ENCODE results near the gene CLCF1.
A peak's percentile ranks its signal among the peaks of the same experiment; 100 is the strongest.
"Not testable (repeated sequence)": the region's sequence is repeated elsewhere in the genome, so short reads cannot be mapped to it uniquely, and the experiment has no call there.

CLCF1 gene

DNA sequence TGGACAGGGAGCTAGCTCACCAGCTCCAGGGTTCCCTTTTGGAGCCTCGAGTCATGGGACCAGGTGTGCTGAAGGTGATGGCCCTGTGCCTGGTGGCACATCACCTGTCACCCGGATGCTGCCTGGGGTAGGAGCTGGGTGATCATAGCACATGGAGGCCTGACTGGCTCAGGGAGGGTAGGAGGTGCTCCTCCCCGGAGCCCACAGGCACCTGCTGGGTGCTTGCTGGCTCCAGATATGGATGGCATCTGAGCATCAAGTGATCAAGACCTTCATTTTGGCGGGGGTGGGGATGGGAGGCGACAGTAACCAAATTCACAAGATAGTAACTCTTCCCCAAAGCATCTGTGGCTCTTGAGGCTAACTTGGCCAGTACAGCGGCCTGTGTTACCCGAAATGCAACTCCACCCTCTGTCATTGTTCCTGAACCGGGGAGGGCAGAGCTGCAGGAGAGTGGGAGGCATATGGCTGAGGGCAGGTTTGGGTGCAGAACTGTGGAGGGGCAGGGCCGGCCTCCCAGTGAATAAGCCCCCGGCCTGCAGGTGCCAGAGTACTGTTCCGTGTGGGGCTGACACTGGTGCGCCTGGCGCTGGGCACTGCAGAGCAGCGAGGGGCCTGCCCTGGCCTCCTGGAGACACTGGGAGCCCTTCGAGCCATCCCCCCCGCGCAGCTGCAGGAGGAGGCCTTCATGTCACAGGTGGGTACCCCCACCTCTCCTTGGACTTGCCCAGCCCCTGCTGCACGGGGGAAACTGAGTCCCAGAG lies 35.2 kb upstream of the CLCF1 start:
- DNase-seq, result no peak

DNA sequence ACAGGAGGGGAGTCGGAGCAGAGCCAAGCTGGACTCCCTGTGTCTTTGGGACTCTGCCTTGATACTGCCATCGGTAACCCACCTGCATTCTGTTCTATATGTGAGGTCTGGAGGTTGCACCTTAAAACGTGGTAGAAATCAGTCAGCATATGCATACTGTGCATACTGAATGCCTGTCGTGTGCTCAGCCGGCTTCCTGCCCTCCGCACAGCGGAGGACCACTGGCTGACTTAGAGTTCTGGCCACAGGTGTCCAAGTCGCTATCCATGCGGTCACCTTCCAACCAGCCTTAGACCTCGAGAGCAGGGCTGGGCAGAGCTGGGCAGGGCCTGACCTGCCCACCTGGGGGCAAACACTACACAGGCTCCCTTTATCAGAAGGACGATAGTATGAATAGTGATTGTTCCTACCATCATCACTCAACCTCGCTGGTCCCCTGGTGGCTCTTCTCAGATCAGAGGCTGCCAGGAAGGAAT lies 34.3 kb upstream of the CLCF1 start:
- DNase-seq, result no peak

DNA sequence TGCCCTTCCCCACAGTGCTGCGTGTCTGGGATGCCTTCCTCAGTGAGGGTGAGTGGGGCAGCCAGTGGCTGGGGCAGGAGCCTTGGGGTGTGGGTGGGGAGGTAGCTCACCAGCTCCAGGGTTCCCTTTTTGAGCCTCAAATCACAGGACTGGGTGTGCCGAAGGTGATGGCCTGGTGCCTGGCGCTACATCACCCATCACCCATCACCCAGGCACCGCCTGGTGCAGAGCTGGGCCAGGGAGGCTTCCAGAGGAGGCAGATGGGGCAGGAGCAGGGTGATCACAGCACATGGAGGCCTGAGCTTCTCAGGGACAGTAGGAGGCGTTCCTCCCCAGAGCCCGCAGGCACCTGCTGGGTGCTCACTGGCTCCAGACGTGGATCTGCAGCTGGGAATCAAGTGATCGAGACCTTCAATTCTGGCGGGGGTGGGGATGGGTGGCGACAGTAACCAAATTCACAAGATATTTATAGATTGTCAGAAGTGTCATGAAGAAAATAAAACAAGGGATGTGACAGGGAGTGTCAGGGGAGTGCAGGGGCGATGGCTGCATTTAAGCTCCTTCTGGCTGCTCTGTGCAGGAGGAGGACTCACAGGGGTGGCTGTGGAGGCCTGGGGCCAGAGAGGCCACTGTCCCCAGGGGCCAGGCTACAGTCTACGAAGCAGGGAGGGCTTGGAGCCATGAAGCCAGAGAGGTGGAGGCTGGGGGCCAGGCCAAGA lies 33.7 kb upstream of the CLCF1 start:
- no peak for DNase-seq

DNA sequence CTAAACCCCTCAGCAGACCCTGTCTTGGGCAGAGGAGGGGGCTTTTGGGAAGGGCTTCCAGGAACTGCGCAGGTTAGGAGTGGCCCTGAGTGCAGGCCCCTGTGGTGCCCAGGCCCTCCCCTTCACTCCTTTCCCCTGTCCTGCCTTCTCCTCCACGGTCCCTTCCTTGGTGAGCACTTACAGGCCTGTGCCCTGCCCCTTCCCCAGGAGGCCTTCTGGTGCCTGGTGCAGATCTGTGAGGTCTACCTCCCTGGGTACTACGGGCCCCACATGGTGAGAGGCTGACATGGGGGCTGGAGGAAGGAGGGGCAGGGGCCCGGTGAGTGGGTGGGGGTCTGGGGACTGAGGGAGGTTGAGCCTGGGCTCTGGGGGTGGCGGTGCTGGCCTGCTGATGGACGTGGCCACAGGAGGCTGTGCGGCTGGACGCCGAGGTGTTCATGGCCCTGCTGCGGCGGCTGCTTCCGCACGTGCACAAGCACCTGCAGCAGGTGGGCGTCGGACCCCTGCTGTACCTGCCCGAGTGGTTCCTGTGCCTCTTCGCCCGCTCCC lies 33.1 kb upstream of the CLCF1 start:
- DNase-seq, result no peak

DNA sequence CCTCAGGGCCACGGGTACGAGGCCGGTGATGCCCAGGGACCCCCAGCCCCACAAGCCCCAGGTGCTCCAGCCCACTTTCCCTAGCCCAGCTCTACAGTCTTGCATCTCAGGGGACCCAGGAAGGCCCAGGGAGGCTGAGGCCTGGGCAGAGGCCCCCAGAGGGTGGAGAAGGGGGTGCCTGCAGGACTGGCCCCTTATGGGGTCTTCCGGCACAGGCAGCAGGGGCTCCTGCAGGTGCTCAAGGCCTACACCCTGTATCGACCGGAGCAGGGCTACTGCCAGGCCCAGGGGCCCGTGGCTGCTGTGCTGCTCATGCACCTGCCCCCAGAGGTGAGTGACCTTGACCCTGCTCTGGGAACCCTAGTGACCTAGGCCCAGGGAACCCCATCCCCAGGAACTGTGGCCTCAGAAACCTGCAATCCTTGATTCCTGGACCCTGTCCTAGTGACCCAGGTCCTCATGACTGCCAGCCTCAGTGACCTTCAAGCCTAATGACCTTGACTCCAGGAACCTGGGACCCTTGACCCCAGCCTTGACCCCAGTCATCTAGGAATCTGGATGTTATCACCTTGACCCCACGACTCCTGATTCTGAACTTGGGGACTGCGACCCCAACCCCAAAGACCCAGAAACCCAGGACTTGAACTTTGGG lies 32.4 kb upstream of the CLCF1 start:
- DNase-seq, result no peak

DNA sequence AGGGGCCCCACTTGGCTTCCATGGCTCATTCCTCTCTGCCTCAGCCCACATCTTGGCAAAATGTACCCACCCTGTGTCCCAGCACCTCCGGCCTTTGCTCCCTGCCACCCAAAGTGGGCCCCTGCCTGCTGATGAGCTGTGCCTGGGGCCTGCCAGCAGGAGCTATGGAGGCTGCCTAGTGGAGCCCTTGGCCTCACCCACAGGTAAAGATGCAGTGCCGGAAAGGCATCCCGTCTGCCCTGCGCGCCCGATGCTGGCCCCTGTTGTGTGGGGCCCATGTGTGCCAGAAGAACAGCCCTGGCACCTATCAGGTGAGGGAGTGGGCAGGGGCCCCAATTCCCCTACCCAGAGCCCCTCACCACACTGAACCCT lies 31.8 kb upstream of the CLCF1 start:
- DNase-seq, result no peak

DNA sequence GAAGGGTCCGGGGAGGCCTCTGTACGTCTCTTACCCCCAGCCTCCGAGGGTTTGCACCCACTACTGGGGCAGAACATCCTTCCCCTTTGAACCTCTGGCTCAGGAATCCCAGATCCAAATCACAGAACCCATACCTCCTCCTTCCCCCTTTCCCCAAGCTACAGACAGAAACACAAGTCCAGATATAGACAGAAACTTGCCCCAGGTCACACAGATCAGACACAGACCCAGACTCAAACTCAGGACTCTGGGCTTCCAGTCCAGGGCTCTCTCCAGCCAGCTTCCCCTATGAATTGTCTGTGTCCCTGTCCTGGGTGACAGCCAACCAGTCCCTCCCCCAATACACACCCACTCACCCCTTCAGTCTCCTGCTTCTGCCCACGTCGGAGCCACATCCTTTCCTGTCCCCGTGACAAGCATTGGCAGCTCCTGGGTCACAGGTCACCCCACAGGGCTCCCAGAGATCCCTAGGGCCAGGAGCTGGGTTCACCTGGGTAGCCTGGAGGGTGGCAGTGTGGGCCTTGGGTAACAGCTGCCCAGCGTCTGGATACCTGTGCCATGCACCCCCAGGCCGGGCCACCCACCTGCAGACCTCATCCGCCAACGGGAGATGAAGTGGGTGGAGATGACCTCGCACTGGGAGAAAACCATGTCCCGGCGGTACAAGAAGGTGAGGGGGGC lies 31.3 kb upstream of the CLCF1 start:
- DNase-seq, result peak; percentile 42

DNA sequence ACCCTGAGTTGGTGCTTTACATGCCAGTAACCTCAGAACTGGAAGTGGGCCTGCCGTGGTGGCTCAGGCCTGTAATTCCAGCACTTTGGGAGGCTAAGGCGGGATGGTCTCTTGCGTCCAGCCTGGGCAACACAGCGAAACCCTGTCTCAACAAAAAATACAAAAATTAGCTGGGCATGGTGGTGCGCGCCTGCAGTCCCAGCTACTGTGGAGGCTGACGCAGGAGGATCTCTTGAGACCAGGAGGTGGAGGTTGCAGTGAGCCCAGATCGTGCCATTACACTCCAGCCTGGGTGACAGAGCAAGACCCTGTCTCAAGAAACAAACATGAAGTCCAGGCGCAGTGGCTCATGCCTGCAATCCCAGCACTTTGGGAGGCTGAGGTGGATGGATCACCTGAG lies 29.7 kb upstream of the CLCF1 start:
- DNase-seq, result not testable (repeated sequence)

DNA sequence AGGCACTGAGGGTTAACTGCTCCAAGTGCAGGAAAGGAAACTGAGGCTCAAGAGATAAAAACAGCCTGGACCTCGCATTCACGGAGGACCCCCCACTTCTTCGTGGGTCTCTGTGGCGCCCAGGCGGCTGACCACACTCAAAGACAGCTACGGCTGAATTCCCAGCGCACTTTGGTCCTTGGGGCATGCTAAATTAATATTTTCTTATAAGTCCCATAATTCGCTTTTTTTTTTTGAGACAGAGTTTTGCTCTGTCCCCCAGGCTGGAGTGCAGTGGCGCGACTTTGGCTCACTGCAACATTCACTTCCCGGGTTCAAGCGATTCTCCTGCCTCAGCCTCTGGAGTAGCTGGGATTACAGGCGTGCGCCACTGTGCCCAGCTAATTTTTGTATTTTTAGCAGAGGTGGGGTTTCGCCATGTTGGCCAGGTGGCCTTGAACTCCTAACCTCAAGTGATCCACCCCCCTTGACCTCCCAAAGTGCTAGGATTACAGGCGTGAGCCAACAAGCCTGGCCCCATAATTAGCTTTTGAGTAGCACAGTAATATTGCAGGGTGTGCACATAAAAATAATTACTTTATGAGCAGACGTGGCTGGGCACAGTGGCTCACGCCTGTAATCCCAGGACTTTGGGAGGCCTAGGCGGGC lies 28.9 kb upstream of the CLCF1 start:
- not testable (repeated sequence) for DNase-seq

DNA sequence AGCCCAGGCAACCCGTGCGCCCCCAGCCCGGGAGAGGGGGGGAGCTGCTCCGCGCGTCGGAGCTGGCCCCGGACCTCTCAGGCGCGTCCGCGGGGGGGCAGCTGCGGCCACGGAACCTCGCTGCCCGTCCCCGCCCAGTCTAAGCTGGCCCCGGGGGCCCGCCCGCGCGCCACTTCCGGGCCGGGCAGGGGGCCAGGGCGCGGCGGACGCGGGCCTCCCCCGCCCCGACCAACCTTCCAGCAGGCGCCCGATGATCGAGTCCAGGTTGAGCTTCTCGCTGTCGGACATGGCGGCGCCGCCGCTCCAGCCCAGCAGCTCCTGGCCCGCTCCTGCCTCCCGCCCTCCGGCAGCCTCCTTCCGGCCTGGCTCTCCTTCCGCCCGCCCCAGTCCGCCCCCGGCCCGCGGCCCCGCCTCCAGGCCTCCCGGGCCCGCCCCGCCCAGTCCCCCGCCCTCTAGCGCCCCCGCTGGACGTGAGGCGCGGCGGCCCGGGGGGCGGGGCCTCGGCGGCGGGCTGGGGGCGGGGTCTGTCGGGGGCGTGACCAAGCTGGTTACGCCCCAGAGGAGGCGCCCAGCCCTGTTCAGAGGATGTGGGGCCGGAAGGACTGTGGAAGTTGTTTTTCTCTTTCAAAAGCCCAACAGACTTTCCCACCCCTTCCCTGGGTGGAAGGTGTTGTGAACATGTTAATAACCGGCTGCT lies 28.2 kb upstream of the CLCF1 start, which contains the start of gene PPP1CA:
TSS of gene PPP1CA (minus strand) at position 364 of the 697 bp plus-strand sequence. CDS start at position 288, 76 bp downstream.
- DNase-seq, result peak; percentile 88

DNA sequence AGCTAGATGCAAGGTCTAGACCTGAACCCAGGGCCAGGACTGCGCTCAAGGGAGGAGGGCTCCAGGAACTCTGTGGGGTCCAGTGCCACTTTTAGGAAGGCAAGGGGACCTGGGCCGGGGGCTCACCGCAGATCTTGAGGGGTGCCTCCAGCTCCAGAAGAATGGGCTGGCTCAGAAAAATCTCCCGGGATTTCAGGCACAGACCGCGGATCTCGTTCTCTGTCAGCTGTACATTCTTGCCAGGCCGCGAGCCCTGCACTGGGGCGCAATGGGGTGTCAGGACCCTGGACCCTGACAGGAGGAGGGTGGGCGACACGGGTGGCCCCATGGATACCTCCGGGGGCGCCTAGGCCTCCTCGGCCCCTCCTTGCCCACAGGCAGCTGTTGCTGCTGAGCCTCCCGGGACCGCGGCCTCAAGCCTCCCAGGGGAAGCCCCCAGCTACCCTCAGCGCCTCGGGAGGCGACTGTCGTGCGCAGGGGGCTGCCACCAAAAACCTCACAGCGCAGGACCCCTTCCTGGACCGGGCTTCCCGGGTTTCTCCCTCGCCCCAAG lies 27.6 kb upstream of the CLCF1 start:
- no peak for DNase-seq

DNA sequence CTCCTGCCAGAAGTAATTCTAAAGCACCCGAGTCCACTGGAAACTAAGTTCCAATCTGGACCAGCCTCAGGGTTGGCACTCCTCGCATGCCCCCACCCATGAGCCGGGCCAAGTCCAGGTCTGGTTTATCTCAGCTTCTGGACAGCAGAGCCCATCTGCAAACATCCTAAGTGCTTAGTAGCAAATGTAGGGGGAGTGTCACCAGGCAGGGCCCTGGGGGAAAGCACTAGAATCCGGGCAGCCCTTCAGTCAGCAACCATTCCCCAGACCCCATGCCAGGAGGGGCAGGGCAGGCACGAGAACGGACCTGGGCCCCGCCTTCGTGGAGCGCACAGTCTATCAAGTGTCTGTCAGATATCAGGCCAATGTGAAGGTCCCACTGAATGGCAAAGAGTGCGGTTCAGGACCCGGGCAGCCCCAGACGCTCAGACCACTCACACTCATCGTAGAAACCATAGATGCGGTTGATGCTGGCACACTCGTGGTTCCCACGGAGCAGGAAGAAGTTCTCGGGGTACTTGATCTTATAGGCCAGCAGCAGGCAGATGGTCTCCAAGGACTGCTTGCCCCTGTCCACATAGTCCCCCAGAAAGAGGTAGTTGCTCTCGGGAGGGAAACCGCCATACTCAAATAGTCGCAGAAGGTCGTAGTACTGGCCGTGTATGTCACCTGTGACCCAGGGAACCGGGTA lies 27.0 kb upstream of the CLCF1 start:
- DNase-seq, result no peak

DNA sequence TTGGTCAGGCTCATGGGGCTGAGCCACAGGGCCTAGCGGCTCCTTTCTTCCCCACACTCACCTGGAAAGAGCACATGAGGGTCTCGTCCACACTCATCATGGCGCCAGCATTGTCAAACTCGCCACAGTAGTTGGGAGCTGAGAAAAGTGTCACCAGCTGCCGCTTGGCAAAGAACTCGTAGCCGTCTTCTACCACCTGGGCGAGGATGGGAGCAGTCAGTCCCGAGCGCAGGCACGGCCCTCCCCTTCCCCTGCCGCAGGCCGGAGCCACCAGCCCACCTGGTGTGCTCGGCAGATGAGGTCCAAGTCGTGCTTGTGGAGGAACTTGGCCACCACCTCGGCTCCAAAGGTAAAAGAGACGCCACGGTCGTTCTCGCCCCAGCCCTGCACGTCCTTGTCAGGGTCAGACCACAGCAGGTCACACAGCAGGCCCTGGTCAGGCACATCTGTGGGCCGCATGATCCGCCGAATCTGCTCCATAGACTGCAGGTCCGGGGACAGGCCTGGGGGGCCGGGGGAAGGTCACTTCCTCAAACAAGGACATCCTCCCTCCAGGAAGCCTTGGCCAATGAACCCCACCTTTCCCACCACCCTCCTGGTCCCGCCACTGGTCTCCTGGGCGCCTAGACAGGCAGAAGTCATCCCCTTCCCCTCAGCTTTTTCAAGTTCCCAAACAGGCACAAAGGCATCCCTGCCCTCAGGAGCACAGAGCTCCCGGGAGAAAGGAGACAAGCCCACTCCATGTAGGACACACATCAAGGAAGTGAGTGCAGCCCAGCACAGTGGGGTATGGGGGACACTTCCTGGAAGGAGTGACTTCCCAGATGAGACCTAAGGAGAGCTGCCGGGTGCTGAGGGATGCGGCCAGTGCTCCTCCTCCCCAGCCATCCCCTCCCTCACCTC lies 25.5 kb upstream of the CLCF1 start:
- DNase-seq, result no peak

DNA sequence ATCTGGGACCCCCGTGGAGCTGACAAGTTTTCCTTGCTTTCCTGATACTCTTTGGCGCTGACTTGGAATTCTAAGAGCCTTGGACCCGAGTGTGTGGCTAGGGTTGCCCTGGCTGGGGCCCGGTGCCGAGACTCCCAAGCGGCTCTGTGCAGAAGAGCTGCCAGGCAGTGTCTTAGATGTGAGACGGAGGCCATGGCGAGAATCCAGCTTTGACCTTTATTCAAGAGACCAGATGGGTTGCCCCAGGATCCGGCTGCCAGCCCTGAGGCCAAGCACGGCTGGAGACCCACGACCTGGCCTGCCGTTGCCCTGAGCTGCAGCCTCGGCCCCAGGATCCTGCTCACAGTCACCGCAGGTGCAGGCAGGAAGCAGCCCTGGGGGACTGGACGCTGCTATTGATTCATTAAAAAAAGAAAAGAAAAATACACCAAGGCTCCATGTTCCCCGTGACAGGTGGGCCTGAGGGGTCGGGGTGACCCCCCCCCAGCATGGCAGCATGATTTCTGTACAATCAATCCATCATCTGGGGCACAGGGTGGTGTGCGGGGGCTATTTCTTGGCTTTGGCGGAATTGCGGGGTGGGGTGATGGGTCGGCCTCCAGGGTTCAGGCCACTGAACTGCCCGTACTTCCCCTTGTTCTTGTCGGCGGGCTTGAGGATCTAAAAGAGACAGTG lies 24.7 kb upstream of the CLCF1 start:
- DNase-seq, result no peak

DNA sequence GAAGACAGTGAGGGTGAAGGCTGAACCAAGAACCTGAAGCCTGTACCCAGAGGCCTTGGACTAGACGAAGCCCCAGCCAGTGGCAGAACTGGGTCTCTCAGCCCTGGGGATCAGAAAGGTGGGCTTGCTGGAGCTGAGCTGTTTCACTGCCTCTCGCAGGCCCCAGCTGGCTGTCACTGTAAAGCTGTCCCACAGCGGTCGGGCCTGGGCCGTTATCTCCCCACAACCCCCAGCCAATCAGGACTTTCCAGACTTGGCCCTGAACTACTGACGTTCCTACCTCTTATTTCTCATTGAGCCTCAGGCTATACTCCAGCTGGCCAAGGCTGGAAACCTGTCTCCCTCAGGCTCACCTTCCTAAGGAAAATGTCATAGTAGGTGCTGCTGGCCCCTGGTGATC lies 24.1 kb upstream of the CLCF1 start:
- no peak for DNase-seq

DNA sequence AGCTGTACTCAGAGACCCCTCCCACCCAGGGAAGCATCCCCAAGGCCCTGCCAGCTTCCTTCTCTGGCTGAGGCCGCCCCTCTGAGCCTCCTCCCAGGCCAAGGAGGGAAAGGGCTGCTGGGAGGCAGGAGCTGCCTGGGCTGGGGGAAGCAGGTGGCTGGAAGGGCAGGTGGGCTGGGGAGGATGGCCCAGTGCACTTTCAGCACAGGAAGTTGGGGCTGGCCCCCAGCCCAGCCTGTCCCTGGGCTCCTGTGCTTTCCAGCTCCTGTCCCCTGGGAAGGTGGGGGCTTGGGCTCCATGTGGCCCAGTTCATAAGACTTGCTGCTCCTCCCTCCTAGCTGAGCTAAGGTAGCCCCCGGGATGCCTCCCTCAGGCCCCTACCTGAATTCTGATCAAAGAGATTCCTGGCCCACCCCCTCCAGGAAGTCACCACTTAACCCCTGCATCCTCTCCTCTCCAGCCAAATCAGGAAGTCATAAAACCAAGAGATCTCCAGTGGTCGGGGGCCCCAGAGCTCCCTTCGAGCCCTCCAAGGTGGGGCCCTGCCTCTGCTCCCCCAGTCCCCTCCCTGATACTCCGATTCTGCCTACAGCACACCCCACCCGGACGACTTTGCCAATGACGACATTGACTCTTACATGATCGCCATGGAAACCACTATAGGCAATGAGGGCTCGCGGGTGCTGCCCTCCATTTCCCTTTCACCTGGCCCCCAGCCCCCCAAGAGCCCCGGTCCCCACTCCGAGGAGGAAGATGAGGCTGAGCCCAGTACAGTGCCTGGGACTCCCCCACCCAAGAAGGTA lies 23.4 kb upstream of the CLCF1 start:
- DNase-seq, result peak; percentile 32

DNA sequence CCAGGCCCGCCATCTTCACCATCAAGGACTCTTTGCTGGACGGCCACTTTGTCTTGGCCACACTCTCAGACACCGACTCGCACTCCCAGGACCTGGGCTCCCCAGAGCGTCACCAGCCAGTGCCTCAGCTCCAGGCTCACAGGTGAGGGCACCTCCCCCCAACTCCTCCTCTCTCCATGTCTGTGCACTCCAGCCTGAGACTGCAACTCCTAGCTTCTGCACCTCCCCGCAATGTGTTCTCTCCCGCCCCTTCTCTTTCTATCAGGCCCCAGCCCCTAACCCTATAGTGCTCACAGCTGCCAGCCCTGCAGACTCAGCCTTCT lies 22.8 kb upstream of the CLCF1 start:
- no peak for DNase-seq

DNA sequence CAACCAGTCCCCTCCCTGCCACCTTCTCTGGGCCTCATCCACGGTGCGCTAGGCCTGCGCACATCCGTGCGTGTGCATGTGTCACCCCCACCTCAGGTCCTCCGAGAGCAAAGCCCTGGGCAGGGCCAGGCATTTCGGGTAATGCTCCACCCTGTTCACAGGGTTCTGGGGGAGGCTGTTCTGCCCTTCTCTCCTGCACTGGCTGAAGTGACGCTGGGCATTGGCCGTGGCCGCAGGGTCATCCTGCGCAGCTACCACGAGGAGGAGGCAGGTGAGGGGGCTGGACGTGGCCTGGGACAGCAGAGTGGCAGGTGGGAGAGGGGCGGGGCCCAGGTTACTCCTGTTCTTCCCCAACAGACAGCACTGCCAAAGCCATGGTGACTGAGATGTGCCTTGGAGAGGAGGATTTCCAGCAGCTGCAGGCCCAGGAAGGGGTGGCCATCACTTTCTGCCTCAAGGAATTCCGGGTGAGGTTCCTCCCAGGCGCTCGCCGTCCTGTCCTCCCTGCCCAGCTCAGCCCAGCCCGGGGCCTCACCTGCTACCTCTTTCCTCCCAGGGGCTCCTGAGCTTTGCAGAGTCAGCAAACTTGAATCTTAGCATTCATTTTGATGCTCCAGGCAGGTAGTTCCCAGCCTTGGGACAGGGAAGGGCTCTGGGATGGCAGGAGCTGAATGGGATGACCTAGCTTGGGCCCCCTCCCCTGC lies 22.3 kb upstream of the CLCF1 start:
- no peak for DNase-seq
